ENCODE data around the gene SLC6A4.

GRCh38 chr17:30158896-30159625 is 76.4 kb downstream of the SLC6A4 start:
- TF ChIP-seq POLR2AphosphoS5 (IDR thresholded peaks at IDR 0.05; ENCODE audit: low read depth, low read length), result no peak
- TF ChIP-seq SIN3A (IDR thresholded peaks at IDR 0.05; ENCODE audit: borderline replicate concordance, insufficient read depth, low read length), result no peak
- TF ChIP-seq TAF1 (IDR thresholded peaks at IDR 0.05; ENCODE audit: borderline replicate concordance, insufficient read depth, low read length), result no peak
- TF ChIP-seq, protein P1, sequence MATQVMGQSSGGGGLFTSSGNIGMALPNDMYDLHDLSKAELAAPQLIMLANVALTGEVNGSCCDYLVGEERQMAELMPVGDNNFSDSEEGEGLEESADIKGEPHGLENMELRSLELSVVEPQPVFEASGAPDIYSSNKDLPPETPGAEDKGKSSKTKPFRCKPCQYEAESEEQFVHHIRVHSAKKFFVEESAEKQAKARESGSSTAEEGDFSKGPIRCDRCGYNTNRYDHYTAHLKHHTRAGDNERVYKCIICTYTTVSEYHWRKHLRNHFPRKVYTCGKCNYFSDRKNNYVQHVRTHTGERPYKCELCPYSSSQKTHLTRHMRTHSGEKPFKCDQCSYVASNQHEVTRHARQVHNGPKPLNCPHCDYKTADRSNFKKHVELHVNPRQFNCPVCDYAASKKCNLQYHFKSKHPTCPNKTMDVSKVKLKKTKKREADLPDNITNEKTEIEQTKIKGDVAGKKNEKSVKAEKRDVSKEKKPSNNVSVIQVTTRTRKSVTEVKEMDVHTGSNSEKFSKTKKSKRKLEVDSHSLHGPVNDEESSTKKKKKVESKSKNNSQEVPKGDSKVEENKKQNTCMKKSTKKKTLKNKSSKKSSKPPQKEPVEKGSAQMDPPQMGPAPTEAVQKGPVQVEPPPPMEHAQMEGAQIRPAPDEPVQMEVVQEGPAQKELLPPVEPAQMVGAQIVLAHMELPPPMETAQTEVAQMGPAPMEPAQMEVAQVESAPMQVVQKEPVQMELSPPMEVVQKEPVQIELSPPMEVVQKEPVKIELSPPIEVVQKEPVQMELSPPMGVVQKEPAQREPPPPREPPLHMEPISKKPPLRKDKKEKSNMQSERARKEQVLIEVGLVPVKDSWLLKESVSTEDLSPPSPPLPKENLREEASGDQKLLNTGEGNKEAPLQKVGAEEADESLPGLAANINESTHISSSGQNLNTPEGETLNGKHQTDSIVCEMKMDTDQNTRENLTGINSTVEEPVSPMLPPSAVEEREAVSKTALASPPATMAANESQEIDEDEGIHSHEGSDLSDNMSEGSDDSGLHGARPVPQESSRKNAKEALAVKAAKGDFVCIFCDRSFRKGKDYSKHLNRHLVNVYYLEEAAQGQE (IDR thresholded peaks at IDR 0.05; ENCODE audit: insufficient read depth in 1 of 2, low read depth in 2 of 2, low read length in 2 of 2), result no peak
- no peak for TF ChIP-seq FOXP2 (optimal IDR thresholded peaks at IDR 0.05; ENCODE audit: borderline replicate concordance, extremely low read depth, extremely low read length, insufficient read depth)
